ENCODE results near the gene JAZF1.
"Not testable (repeated sequence)": the region's sequence is repeated elsewhere in the genome, so short reads cannot be mapped to it uniquely, and the experiment has no call there.

Gene JAZF1

DNA sequence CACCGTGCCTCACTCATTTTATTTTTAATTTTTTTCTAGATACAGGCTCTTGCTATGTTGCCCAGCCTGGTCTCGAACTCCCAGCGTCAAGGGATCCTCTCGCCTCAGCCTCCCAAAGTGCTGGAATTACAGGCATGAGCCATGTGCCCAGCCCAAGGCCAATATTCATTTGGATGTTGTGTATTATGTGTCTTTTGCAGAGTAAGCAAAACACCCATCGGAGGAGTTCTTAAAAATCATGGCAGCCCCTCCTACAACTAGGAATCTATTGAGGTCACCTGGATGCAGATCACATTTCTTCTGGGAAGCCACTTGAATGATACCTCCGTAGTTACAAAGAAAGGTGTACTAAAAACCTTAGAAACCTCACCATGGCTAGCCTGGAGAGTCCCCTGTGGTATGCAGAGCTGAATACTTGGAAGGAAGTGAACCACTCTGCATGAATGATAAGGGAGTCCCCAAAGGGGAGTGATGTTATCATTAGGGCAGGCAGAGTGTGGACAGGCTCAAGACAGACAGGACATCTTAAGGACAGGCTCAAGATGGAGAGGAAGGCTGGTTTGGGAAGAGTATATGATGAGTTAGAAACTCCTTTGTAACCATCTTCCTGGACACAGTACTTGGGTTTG is 254.9 kb downstream of the JAZF1 start:
- DNase-seq = no peak

DNA sequence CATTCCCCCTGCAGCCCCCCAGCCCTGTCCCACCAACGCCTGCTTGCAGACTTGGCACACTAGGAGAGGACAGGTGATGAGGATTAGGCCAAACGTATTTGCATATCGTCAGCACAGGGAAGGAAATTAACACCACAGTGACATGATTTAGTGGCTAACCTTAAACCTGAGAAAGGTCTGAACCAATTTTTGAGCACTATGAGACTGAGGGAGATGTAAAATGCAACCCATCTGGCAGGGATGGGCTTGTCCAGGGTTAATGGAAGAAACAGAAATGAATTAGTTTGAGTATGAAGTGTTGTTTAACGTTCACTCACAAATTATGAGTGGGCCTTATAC is 257.0 kb downstream of the JAZF1 start:
- no peak for DNase-seq

DNA sequence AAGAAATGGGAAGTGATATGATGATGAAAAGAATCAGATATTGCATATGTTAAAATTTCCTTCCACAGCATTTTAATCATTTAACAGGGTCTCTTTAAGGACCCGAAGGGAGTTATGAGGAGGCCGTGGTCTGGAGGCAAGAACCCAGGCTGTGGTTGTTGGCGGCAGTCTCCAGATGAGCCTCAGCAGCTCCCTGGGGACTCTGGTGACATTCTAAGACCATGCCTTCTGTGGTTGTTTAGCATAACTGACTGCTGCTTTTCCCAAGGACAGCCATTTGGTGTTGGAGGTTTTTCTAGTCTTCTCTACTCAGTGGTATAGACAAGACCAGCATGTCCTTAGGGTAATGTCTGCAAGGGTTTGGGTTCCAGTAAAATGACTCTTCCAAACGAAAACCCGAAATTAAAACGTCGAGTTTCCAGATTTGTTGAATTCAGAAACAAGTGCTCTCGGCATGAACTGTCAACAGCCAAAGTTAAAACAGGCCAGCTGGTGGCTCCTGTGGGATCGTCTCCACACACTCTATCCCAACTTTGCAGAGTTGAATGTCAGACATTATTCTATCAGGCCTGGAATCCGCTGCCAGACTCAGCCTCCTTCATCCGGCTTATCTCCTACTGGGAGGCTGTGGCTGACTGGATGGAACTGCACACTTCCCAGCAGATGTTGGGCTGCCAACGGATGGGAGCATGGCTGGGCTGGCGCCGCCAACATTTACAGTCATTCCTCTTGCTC is 257.5 kb downstream of the JAZF1 start:
- no peak for DNase-seq

- not testable (repeated sequence) for DNase-seq
Measured at GRCh38 chr7:27922389-27922788, 258.2 kb downstream of the JAZF1 start.

DNA sequence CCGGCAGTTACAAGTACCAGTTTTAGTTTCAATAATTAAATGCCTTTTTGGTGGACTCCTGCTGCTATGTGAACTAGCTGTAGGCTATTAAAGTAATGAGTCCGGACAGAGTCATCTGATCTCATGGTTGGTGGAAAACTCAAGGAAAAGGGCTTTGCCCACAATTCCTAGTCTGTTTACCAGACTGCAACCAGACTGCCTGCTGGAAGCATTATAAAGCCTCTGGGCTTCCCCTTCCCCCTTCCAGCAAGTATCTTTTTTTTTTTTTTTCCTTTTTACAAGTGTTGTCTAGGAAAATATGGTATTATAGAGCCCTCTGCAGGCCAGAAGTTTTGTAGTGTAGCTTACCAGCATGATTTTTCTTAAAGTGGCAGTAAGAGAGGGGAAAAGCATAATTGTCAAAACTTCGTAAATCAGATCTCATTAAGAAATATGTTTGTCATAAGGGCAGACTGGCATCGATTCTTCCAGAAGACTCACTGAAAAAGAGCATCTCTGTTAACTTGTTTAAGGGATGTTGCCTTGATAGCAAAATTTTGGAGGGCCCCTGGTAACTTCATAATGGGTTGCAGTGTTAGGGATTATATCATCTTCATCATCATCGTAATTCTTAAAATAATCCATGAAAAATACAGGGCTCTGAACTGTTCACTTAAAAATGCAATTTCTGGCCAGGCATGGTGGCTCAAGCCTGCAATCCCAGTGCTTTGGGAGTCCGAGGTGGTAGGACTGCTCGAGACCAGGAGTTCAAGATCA is 259.3 kb downstream of the JAZF1 start:
- peak; percentile 31 for DNase-seq

DNA sequence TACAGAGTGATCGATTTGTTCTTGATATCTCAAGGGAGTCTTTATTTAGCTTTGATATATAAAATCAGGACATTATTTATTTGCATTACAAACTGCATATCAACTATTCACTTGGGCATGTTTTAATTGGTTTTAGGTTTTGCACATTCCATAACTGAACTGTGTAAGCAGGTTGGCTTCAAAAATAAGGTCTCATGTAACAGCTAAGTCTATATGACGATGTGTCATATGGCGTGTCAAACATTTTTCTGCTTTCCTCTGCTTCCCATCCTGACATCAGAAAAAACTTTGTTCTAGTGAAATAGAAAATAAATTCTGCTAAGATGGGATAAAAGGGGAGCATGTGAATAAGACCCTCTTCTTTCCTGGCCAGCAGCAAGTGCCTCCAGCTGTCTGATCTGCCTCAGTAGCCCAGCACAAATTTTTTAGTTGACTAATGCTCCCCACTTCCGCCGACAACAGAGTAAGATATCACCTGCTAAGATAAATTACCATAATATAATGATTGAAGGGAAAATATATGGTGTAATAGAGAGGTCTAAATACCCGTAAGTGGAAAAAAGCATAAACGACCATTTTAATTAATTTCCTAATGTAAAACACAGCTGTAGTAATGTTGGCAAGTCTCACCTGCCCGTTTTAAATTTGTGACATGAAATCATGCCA is 260.2 kb downstream of the JAZF1 start:
- no peak for DNase-seq

GRCh38 chr7:27918503-27918902 is 262.1 kb downstream of the JAZF1 start:
- DNase-seq = no peak

DNA sequence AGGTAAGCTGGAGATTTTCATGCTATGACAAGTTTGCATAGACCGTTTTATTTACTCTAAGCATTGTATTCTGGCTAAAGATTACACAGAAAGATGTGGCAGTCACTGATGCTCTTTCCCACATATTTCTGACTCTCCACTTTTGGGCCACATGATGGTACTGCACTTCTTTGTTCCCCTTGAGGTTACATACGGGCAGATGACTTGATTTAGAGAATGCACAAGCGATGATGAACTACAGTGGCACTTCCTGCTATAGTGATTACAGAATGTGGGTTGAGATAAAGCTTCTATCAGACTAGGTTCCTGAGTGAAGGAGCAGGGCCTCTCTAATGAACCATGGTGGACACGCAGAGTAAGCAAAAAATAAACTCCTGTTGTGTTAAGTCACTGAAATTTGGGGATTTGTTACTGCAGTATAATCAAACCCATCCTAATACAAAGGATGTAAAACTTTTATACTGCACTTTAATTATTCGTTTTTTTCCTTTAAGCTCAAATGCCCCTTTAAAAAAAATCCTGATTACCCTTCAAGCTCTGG is 262.8 kb downstream of the JAZF1 start:
- DNase-seq = no peak

GRCh38 chr7:27917119-27917518 is 263.5 kb downstream of the JAZF1 start:
- DNase-seq = no peak

DNA sequence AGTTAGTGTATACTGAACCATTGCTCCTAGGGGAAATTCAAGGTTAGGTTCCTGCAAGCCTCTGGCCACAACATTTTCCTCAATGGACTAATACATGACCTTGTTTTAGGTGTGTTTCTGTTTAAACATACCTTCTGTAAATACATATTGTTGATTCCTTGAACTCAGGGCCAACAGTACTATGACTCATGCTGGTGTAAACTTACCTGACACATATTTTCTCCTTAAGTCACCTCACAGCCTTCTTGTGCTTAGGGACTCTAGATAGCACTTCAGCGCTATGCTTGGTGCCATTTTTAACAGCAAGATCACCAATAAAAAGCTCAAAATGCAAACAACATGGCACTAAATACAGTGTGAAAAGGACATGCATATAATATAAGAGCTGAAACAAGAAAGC is 264.2 kb downstream of the JAZF1 start:
- no peak for DNase-seq

DNA sequence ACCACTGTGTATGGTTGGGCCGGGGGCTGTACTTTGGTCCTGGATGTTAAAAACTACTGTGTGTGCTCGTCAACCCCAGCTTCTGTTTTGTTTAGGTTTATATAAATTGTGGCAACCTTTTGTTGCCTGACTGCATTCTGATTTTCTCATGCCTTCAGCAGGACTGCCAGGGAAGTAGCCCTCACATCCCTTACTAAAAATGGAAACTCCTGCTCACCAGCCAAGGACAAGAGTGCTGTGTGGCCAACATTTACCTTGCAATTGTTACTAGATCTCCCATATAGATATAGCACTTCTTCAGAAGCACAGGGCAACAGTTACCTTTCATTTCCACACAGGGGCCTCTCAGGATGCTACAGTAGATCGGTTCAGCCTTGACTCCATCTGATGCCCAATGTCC is 266.2 kb downstream of the JAZF1 start:
- no peak for DNase-seq

DNA sequence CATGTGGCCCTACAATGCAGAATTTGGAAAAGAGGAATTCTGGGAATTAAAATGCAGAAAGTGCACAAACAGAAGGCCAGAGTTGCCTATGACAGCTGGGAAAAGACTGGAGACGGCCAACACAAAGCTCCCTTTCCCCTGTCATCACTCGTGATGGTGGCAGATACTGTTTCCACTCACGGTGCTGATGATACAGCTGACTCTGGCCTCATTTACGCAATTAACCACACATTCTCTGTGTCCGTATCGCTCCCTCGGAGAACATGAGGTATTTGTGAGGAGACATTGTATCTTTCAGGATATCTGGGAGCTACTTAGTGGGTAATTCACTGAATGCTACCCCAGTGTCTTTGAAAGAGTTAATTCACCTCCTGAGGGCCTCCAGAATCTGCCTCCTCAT is 267.8 kb downstream of the JAZF1 start:
- DNase-seq = no peak

DNA sequence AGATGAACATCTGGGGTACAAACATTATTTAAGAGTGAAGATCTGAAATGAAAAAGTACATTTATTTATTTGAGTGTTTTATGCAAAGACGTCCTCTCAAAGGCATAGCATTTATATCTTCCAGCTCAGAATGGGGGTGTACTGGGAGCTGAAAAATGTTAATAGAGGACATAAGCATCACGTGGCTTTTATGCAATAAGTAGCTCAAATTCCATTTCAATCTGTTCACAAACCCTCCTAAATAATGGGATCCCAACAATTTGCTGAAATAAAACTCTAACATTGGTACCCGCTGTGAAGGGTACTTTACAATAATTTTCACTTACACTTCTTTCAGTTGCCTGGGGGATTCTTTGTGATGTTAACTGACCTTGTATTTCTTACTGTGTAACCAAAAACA is 268.7 kb downstream of the JAZF1 start:
- DNase-seq = no peak

DNA sequence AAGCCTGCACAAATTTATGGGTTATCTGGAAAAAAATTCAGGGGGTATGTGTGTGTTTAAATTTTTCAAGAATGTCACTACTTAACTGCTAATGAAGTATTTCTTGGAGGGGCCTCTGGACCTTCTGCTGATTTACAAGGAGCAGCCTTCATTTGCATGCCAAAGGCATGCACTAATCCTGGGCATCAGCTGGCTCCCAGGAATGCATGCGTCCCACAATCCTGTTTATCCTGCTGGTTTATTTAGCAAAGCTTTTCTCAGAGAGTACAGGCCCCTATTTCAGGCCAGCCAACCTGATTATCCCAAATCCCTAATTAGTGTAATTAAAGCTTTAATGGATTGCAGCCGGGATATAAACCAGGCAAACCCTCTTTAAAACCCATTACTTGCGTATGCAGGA is 270.3 kb downstream of the JAZF1 start:
- no peak for DNase-seq

- DNase-seq = no peak
Measured at GRCh38 chr7:27908534-27909165, 271.9 kb downstream of the JAZF1 start.

- no peak for DNase-seq
Measured at GRCh38 chr7:27906385-27907091, 274.1 kb downstream of the JAZF1 start.

- DNase-seq = no peak
Measured at GRCh38 chr7:27905951-27906350, 274.6 kb downstream of the JAZF1 start.

DNA sequence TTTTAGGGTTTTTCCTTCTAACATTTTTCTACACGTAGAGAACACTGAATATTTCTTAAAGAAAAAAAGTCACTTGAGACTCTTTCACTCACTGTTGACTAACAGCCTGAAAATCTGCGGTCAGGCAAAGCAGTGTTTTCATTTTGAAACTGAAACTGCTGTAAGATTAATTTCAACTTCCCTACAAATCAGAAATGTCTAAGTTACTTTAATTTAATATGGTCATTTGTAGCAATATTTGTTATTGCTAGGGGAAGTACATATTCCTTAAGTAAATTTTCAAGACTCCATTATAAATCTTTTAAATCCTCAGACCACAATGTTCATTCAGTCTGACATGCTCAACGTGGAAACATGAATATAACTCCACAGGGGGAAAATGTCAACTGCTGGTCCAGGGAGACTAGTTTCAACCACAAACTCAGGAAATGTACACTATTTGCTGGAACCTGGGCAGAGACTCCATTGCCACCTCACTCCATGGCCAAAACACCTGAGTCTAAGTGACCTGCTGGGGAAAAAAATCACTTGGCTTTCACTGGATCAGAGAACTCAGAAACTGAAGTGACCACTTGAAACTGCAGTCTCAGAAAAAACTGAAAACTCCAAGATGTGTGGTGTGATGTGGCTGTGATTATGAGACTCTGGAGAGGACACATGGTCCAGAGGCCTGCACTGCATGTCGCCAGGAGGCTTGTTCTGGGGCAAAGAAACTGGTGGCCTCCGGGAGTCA is 279.4 kb downstream of the JAZF1 start:
- no peak for DNase-seq

- no peak for DNase-seq
Measured at GRCh38 chr7:27900006-27900405, 280.6 kb downstream of the JAZF1 start.

DNA sequence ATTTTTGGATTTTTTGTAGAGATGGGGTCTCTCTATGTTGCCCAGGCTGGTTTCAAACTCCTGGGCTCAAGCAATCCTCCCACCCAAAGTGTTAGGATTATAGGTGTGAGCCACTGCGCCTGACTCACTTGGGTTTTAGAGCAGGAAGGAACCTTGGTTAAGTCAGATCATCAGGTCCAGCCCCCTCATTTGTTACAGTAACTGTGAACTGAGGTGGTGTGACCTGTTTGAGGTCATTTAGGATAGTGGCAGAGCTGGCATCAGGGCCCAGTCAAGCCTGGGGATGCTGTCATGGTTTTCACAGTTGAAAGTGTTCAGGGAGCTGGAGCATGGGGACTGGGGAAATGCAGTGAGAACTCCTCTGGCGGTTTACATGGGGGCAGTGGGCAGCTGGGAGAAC is 281.0 kb downstream of the JAZF1 start:
- DNase-seq = no peak

DNA sequence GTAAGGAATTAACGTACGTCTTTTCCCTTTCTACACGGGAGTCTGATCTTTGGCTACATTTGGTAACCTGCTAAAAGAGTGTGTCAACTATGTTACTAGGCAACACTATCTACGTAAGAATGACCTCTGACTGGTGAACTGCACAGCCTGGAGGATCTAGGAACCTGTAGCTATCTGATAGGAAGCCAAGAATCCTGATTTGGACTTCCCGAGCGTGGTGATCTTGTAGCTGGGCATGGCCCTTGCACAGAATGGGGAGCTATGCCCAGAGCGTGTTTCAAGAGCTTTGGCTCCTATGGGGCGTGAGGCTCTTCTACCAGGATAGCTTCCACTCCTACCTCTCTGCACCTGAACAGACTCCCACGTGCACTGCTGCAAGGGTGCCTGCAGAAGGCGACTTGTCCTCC is 283.2 kb downstream of the JAZF1 start:
- no peak for DNase-seq

DNA sequence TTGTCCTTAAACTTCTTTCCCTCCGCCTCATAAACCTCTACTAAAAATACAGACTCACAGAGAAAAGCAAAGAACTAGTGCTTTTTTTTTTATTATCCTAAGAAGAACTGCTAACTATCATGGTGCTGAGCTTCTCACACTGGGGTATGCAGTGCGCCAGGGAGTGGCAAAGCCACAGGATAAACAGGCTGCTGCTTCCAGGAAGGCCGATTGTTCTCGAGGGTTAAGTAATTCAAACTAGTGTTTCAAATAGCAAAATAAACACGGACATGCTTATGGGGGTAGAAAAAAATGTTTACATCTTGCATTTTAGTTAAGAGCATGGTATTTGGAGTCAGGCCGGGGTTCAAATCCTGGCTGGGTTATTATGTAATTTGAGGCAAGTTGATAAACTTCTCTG is 283.6 kb downstream of the JAZF1 start:
- DNase-seq = no peak

All from GOT3 (cell line).